HG03469 (cell line): Measurements from ENCODE around the gene CUEDC1.

Experiments
- ATAC-seq: cut with Tn5 transposase; IDR thresholded peaks from one replicate; pipeline ENCODE4 v1.9.1; 2021; ENCODE audit warnings: mild to moderate bottlenecking, moderate library complexity, moderate number of reproducible peaks; ENCODE audit not compliant: unreplicated experiment

CUEDC1 gene

GRCh38 chr17:57955183-57955931 is at the start of gene CUEDC1:
TSS of gene CUEDC1 (minus strand) at chr17:57955412. CDS start at chr17:57885564, 69,848 bp downstream.
- ATAC-seq = no peak

- no peak for ATAC-seq
Measured at GRCh38 chr17:58004060-58004459, 48.8 kb upstream of the CUEDC1 start.

GRCh38 chr17:58002973-58003372 is 47.8 kb upstream of the CUEDC1 start:
- ATAC-seq = no peak

- no peak for ATAC-seq
Measured at GRCh38 chr17:58002154-58002948, 47.1 kb upstream of the CUEDC1 start.

- no peak for ATAC-seq
Measured at GRCh38 chr17:58001461-58002124, 46.4 kb upstream of the CUEDC1 start.

- ATAC-seq = no peak
Measured at GRCh38 chr17:57999496-58000017, 44.3 kb upstream of the CUEDC1 start.

- ATAC-seq = no peak
Measured at GRCh38 chr17:57999010-57999495, 43.8 kb upstream of the CUEDC1 start.

- no peak for ATAC-seq
Measured at GRCh38 chr17:57997085-57997809, 42.0 kb upstream of the CUEDC1 start.

GRCh38 chr17:57995076-57995956 is 40.1 kb upstream of the CUEDC1 start:
- no peak for ATAC-seq

- no peak for ATAC-seq
Measured at GRCh38 chr17:57994436-57994835, 39.2 kb upstream of the CUEDC1 start.

- ATAC-seq = no peak
Measured at GRCh38 chr17:57993471-57994365, 38.5 kb upstream of the CUEDC1 start.

- no peak for ATAC-seq
Measured at GRCh38 chr17:57991537-57991936, 36.3 kb upstream of the CUEDC1 start.

GRCh38 chr17:57990037-57990436 is 34.8 kb upstream of the CUEDC1 start:
- ATAC-seq = no peak

- no peak for ATAC-seq
Measured at GRCh38 chr17:57988301-57989250, 33.4 kb upstream of the CUEDC1 start.

GRCh38 chr17:57987581-57988300 is 32.5 kb upstream of the CUEDC1 start, which contains the start of gene VEZF1:
TSS of gene VEZF1 (minus strand) at chr17:57988254. CDS start at chr17:57988111, 143 bp downstream.
- no peak for ATAC-seq

- ATAC-seq = no peak
Measured at GRCh38 chr17:57986841-57987580, 31.8 kb upstream of the CUEDC1 start.
